SK-N-SH treated with all-trans-retinoic acid at 6 μM for 48 hours (cell line): ENCODE data around the gene SSTR1.

Experiments
- ARNTL ChIP-seq: fragments of 450-650 bp; formaldehyde crosslinking; IDR thresholded peaks from 2 replicates; pipeline ENCODE4 v1.5.0; 2020; ENCODE audit warnings: low read depth, mild to moderate bottlenecking, moderate library complexity, borderline replicate concordance
- CSRNP3 ChIP-seq: fragments of 250-450 bp; sonication (Bioruptor Pico); IDR thresholded peaks from 2 replicates; pipeline ENCODE4 v1.5.1; 2021; ENCODE audit warnings: mild to moderate bottlenecking, moderate library complexity
- ESRRG ChIP-seq: fragments of 250-450 bp; sonication (Bioruptor Pico); IDR thresholded peaks from 2 replicates; pipeline ENCODE4 v1.6.1; 2021; ENCODE audit warnings: mild to moderate bottlenecking
- ISL1 ChIP-seq: fragments of 250-450 bp; sonication (Bioruptor Pico); IDR thresholded peaks from 2 replicates; pipeline ENCODE4 v2.1.2; 2022; ENCODE audit warnings: mild to moderate bottlenecking, moderate library complexity
- OSR1 ChIP-seq: fragments of 250-450 bp; sonication (Bioruptor Pico); IDR thresholded peaks from 2 replicates; pipeline ENCODE4 v1.8.0; 2022; ENCODE audit warnings: moderate library complexity, mild to moderate bottlenecking, inconsistent platforms
- RARB ChIP-seq: fragments of 250-450 bp; sonication (Bioruptor Pico); IDR thresholded peaks from 2 replicates; pipeline ENCODE4 v1.8.0; 2021; ENCODE audit warnings: mild to moderate bottlenecking, moderate library complexity
- TOX ChIP-seq: fragments of 250-450 bp; sonication (Bioruptor Pico); IDR thresholded peaks from 2 replicates; pipeline ENCODE4 v1.8.0; 2021; ENCODE audit warnings: mild to moderate bottlenecking, moderate library complexity, borderline replicate concordance
- ZFP30 ChIP-seq: fragments of 450-650 bp; formaldehyde crosslinking; IDR thresholded peaks from 2 replicates; pipeline ENCODE4 v1.5.0; 2022; ENCODE audit warnings: mild to moderate bottlenecking, moderate library complexity
- ZNF565 ChIP-seq: fragments of 450-650 bp; formaldehyde crosslinking; conservative IDR thresholded peaks from 2 replicates; pipeline ENCODE4 v1.5.0; 2020; ENCODE audit warnings: low read depth, mild to moderate bottlenecking, moderate library complexity
- ZNF8 ChIP-seq: fragments of 450-650 bp; formaldehyde crosslinking; IDR thresholded peaks from 2 replicates; pipeline ENCODE4 v1.5.0; 2020; ENCODE audit warnings: mild to moderate bottlenecking, moderate library complexity
- TF ChIP-seq, protein P1 (sequence below): fragments of 250-450 bp; sonication (Bioruptor Pico); IDR thresholded peaks from 2 replicates; pipeline ENCODE4 v1.5.1; 2020; ENCODE audit warnings: low read depth, mild to moderate bottlenecking, moderate library complexity
- TF ChIP-seq, protein P2 (sequence below): fragments of 250-450 bp; sonication (Bioruptor Pico); IDR thresholded peaks from 2 replicates; pipeline ENCODE4 v1.8.0; 2020; ENCODE audit warnings: mild to moderate bottlenecking, moderate library complexity, borderline replicate concordance

DNA sequence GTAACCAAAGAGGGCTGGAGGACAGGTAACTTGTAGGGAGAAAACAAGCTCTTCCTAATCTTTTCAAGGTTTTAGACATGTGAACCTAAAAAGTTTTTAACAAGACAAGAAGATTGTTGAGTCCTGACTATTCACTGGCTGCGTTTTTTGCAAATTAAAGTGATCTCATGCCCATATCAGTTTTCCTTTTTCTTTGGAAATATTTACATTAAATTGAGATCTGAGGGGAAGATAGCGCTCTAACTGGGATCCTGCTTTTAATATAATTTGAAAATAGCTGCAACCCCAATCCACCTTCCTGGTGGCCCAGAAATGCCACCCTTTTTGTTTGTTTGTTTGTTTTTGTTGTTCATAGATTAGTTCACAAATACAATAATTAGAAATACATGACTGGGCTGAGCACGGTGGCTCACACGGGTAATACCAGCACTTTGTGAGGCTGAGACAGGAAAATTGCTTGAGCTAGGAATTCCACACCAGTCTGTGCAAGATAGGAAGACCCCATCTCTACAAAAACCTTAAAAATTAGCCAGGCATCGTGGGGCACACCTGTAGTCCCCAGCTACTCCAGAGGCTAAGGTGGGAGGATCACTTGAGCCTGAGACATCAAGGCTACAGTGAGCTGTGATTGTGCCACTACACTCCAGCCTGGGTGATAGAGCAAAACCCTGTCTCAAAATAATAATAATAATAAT lies 2.4 kb upstream of the SSTR1 start:
- no peak for TF ChIP-seq RARB (CRISPR knock-in tag)
- TF ChIP-seq ZNF8 (CRISPR knock-in tag): no peak
- TF ChIP-seq, protein P1, sequence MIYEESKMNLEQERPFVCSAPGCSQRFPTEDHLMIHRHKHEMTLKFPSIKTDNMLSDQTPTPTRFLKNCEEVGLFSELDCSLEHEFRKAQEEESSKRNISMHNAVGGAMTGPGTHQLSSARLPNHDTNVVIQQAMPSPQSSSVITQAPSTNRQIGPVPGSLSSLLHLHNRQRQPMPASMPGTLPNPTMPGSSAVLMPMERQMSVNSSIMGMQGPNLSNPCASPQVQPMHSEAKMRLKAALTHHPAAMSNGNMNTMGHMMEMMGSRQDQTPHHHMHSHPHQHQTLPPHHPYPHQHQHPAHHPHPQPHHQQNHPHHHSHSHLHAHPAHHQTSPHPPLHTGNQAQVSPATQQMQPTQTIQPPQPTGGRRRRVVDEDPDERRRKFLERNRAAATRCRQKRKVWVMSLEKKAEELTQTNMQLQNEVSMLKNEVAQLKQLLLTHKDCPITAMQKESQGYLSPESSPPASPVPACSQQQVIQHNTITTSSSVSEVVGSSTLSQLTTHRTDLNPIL (CRISPR knock-in tag): no peak
- TF ChIP-seq ZNF565 (CRISPR knock-in tag): no peak
- TF ChIP-seq ZFP30: no peak
- no peak for TF ChIP-seq TOX
- TF ChIP-seq OSR1 (CRISPR knock-in tag): no peak
- TF ChIP-seq, protein P2, sequence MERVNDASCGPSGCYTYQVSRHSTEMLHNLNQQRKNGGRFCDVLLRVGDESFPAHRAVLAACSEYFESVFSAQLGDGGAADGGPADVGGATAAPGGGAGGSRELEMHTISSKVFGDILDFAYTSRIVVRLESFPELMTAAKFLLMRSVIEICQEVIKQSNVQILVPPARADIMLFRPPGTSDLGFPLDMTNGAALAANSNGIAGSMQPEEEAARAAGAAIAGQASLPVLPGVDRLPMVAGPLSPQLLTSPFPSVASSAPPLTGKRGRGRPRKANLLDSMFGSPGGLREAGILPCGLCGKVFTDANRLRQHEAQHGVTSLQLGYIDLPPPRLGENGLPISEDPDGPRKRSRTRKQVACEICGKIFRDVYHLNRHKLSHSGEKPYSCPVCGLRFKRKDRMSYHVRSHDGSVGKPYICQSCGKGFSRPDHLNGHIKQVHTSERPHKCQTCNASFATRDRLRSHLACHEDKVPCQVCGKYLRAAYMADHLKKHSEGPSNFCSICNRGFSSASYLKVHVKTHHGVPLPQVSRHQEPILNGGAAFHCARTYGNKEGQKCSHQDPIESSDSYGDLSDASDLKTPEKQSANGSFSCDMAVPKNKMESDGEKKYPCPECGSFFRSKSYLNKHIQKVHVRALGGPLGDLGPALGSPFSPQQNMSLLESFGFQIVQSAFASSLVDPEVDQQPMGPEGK (CRISPR knock-in tag): no peak
- TF ChIP-seq CSRNP3 (CRISPR knock-in tag): no peak
- no peak for TF ChIP-seq ARNTL (CRISPR knock-in tag)
- no peak for TF ChIP-seq ISL1 (CRISPR knock-in tag)
- no peak for TF ChIP-seq ESRRG
